ENCODE measurements around the gene LRRFIP1.

LRRFIP1 gene

GRCh38 chr2:237588044-237588696, 39.2 kb upstream of the LRRFIP1 start:
- H3K4me1 ChIP-seq (ENCODE audit: low read length): no peaks in the 10 kb centered on the region
- H3K4me3 ChIP-seq (ENCODE audit: low read length): no peak overlapping the region
- no peak for TF ChIP-seq EZH2phosphoT487 (IDR thresholded peaks at IDR 0.05; ENCODE audit: low read length)
- no peak for TF ChIP-seq CTCF (IDR thresholded peaks at IDR 0.05; ENCODE audit: low read length)
- no peak for TF ChIP-seq EZH2 (optimal IDR thresholded peaks at IDR 0.05; ENCODE audit: low read depth, low read length)
- no peaks in the 10 kb centered on the region for H3K9me3 ChIP-seq (replicated peaks; ENCODE audit: insufficient read depth, low read length)
- no peaks in the 10 kb centered on the region for H3K9me2 ChIP-seq (replicated peaks; ENCODE audit: insufficient read depth, low read length)
- H2AFZ ChIP-seq (ENCODE audit: low read length): no peak overlapping the region
- no peaks in the 10 kb centered on the region for H3K27me3 ChIP-seq (replicated peaks; ENCODE audit: insufficient read depth, low read length)
- no peak overlapping the region for H3K9ac ChIP-seq (ENCODE audit: low read length)
- no peaks in the 10 kb centered on the region for H3K36me3 ChIP-seq (replicated peaks; ENCODE audit: insufficient read depth, low read length)
- DNase-seq: no peak
- H4K20me1 ChIP-seq (ENCODE audit: insufficient read depth, low read length): no peaks in the 10 kb centered on the region
- no peaks in the 10 kb centered on the region for H3K79me2 ChIP-seq (ENCODE audit: low read length)
- no peaks in the 10 kb centered on the region for H3F3A ChIP-seq (ENCODE audit: insufficient read depth, low read length)
- no peak overlapping the region for H3K4me2 ChIP-seq (ENCODE audit: low read depth, low read length)
- H3K27ac ChIP-seq (ENCODE audit: low read length): no peak overlapping the region

- TF ChIP-seq EZH2 (optimal IDR thresholded peaks at IDR 0.05; ENCODE audit: low read depth, low read length) (no peak), EZH2phosphoT487 (IDR thresholded peaks at IDR 0.05; ENCODE audit: low read length) (no peak), CTCF (IDR thresholded peaks at IDR 0.05; ENCODE audit: low read length) (no peak)
- H3K4me1 ChIP-seq (ENCODE audit: low read length): no peaks in the 10 kb centered on the region
- no peaks in the 10 kb centered on the region for H3F3A ChIP-seq (ENCODE audit: insufficient read depth, low read length)
- no peaks in the 10 kb centered on the region for H3K27me3 ChIP-seq (replicated peaks; ENCODE audit: insufficient read depth, low read length)
- H3K4me3 ChIP-seq (ENCODE audit: low read length): no peak within 1 kb of the TSS
- H3K9me2 ChIP-seq (replicated peaks; ENCODE audit: insufficient read depth, low read length): no peaks in the 10 kb centered on the region
- no peak within 1 kb of the TSS for H3K9ac ChIP-seq (ENCODE audit: low read length)
- H2AFZ ChIP-seq (ENCODE audit: low read length): no peak within 1 kb of the TSS
- H4K20me1 ChIP-seq (ENCODE audit: insufficient read depth, low read length): no peaks in the 10 kb centered on the region
- H3K36me3 ChIP-seq (replicated peaks; ENCODE audit: insufficient read depth, low read length): no peaks in the 10 kb centered on the region
- DNase-seq: no peak
- no peak within 1 kb of the TSS for H3K4me2 ChIP-seq (ENCODE audit: low read depth, low read length)
- no peak within 1 kb of the TSS for H3K27ac ChIP-seq (ENCODE audit: low read length)
- H3K9me3 ChIP-seq (replicated peaks; ENCODE audit: insufficient read depth, low read length): no peaks in the 10 kb centered on the region
- no peaks in the 10 kb centered on the region for H3K79me2 ChIP-seq (ENCODE audit: low read length)
These were observed 36.9 kb upstream of the LRRFIP1 start, which contains the start of gene RAB17 for GRCh38 chr2:237590272-237591140. Gene RAB17, minus strand, starts transcription at chr2:237590734. Its CDS starts 4,580 bp downstream, at chr2:237586154.

GRCh38 chr2:237591141-237591881, 36.1 kb upstream of the LRRFIP1 start:
- Histone ChIP-seq H3K9me2 (replicated peaks; ENCODE audit: insufficient read depth, low read length) (no peaks in the 10 kb centered on the region), H3K27ac (ENCODE audit: low read length) (no peak overlapping the region), H3K4me3 (ENCODE audit: low read length) (no peak overlapping the region), H3K79me2 (ENCODE audit: low read length) (no peaks in the 10 kb centered on the region), H3F3A (ENCODE audit: insufficient read depth, low read length) (no peaks in the 10 kb centered on the region), H3K9ac (ENCODE audit: low read length) (no peak overlapping the region), H3K4me2 (ENCODE audit: low read depth, low read length) (no peak overlapping the region), H2AFZ (ENCODE audit: low read length) (no peak overlapping the region), H4K20me1 (ENCODE audit: insufficient read depth, low read length) (no peaks in the 10 kb centered on the region), H3K4me1 (ENCODE audit: low read length) (no peaks in the 10 kb centered on the region), H3K36me3 (replicated peaks; ENCODE audit: insufficient read depth, low read length) (no peaks in the 10 kb centered on the region), H3K9me3 (replicated peaks; ENCODE audit: insufficient read depth, low read length) (no peaks in the 10 kb centered on the region), H3K27me3 (replicated peaks; ENCODE audit: insufficient read depth, low read length) (no peaks in the 10 kb centered on the region)
- no peak for TF ChIP-seq EZH2phosphoT487 (IDR thresholded peaks at IDR 0.05; ENCODE audit: low read length)
- no peak for TF ChIP-seq EZH2 (optimal IDR thresholded peaks at IDR 0.05; ENCODE audit: low read depth, low read length)
- no peak for TF ChIP-seq CTCF (IDR thresholded peaks at IDR 0.05; ENCODE audit: low read length)
- DNase-seq: no peak

All from MM.1S (cell line).